ACHN (cell line): ENCODE data around the gene RAP1GAP2.
A peak's percentile ranks its signal among the peaks of the same experiment; 100 is the strongest.
"Not testable (repeated sequence)": the region's sequence is repeated elsewhere in the genome, so short reads cannot be mapped to it uniquely, and the experiment has no call there.

Experiments
- DNase-seq: peaks from one replicate; pipeline ENCODE4 v3.0.0-alpha.2; 2015
- in situ Hi-C: cut with HindIII; loops from 2 replicates; pipeline ENCODE4 v1.10.0; 2017; ENCODE audit warnings: low sequenced_read_pairs, low pct_ligation_motif_present, low pct_unique_long_range_greater_than_20kb

RAP1GAP2 gene

DNA sequence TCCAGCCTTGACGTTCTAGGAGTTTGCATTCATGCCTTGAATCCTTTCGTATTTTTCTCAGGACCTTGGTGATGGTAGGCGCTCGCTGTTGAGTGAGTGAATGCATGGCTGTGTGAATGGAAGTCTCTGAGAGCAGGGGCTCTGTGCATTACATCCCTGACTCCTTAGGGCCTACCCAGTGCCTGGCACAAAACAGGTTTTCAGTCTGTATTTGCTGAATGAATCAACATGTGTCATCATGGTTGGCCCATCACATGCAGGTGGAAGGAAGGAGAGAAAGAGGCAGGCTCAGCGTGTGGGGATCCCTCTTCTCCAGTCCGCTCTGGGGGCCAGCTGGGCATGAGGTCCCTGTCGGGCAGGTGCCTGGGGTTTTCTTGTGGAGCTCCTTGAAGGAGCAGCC is 8.7 kb downstream of the RAP1GAP2 start:
- DNase-seq = no peak
- in situ Hi-C loops = no loop called here

DNA sequence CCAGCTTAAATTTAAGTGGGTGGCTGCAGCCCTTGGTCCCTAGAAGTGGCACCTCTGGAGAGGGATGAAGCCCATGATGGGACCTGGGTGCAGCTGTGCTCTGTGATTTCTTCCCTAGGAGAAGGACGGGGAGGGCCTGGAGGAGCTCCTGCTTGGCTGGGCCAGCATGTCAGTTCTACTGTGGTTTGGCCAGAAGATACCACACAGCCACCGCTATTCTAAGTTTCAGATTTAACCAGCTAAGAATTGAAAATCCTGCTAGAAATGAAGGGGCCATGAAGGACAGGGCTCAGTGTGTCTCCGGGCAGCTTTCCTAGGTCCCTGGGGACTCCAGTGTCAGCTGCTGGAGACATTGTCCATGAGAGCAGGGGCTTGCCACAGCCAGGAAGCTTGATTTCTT is 9.7 kb downstream of the RAP1GAP2 start:
- in situ Hi-C loops = no loop called here
- no peak for DNase-seq

DNA sequence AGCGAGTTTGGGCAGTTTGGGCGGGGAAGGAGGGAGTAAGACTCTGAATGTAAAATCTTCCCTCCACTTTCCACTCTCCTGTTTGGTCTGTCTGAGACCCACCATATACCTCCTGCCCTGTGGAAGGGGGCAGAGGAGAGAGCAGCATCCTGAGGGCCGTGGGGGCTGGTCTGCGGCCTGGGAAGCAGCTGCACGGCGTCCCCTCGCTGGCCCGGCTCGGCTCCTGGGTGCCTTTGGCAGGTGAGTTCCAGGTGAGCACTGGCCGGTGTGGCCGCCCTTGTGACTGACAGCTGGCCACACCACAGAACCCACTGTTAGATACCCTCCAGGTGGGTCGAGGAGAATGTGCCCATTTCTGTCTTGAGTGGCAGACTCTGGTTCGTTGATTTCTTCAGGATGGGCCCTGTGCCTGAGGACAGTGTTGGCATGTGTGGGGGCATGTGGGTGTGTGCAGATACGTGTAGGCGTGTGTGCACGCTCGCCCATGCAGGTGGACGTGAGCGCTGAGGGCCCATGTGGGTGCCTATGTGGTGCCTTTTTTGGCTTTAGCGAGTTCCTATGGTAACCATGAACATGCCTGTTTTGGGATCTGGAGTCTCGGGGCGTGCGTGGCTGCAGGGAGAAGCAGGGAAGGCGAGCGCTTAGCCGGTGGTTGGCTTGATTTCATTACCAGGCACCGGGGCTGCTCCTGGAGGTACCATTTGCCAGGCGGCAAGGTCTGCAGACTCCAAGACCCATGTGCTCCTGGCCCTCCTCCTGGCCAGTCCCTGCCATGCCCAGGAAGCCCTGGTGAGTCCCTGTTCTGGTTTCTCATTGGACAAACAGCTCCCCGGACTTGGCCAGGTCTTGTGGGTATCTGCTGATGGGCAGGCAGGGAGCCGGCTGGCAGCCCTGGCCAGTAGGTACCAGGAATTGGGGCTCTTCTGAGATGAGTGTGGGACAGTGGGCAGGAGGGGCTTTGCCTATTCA is 12.4 kb downstream of the RAP1GAP2 start:
- in situ Hi-C loops = no loop called here
- DNase-seq = no peak

DNA sequence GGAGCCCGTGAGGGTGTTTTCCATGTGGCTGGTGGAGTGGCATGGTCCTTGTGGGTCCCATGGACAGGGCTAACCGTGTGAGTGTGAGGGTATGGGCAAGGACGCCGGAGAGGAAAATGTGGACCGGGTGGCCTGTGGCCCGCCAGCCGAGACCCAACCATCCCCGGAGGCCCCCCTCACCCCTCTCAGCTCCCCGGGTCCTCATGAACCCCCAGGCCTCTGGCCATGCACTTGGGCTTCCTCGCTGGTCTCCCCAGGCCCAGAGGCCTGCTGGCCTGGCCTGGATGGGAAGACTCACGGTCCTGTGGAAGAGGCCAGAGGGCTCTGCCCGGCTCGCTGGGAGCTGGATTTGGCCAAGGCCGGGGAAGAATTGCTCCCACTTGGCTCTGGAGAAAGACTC is 13.1 kb downstream of the RAP1GAP2 start:
- no peak for DNase-seq
- in situ Hi-C loops = no loop called here

DNA sequence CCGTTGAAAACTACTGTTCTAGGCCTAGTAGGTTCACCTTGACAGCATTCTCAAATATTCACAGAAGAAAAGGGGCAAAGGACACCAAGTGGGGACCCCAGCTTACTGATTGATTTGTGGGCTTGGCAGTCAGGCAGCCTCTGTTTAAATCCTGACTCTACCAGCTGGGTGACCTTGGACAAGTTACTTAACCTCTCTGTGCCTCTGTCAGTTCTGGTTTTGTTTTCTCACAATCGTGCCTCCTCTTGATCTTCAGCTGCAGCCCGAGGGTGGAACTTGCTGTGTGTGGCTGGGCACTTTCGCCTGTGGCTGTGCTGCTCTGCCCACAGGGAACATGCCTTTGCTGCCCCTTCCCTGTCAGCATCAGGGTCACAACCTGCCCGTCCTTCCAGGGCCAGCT is 17.8 kb downstream of the RAP1GAP2 start:
- DNase-seq = no peak
- in situ Hi-C loops = no loop called here

DNA sequence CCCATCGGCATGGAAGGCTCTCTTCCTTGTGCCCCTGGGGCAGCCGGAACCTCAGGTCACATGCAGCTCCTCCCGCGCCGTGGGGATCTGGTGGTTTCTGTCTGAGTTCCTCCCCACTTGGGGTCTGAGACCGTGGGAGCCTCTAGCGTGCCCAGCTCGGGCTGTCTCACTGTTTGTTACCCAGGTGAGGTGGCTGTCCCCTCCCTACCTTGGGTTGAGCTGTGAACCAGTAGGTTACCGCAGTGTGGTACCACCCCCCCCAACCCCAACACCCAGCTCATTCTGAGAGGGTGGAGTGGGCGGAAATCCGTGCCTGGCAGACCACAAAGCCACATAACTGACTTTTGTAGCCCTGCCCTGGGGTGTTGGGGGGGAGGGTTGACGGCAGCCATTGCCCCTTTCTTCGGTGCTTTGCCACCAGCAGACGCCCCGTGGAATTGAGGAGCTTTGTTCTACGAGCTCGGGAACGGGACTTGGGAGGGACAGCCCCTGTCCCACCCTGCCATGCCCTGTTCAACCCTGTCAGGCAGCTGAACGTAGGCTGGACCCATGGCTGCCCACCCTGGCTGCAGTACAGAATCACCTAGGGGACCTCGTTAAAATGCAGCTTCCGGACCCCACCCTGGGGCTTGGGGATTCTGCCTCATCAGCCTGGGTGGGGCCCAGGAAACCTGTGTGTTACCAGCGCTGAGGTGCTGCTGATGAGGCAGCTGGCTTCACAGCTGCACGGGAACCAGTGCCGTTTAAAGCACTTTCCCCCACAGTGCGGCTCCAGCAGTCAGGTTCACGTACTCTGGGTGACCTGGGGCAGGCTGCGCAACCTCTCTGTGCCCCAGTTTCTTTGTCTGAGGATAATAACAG is 18.5 kb downstream of the RAP1GAP2 start:
- in situ Hi-C loops = no loop called here
- no peak for DNase-seq

DNA sequence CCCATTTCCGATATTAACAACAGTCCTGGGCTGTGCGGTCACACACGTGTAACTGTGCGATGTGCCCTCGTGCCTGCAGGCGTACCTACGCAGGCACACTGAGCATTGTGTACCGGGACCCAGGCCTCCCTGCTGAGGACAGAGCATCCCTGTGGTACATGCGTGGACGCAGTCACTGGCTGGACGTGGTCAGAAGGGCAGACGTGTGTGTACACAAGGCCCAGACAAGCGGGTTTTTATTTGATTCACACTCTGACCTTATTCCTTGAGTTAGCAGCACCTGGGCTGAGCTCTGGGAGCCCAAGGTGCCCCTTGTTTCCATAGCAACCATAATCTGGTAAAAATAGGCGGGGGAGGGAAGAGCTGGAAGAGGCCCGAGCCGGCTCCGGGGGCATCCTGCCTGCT is 19.5 kb downstream of the RAP1GAP2 start:
- no peak for DNase-seq
- in situ Hi-C loops = no loop called here

DNA sequence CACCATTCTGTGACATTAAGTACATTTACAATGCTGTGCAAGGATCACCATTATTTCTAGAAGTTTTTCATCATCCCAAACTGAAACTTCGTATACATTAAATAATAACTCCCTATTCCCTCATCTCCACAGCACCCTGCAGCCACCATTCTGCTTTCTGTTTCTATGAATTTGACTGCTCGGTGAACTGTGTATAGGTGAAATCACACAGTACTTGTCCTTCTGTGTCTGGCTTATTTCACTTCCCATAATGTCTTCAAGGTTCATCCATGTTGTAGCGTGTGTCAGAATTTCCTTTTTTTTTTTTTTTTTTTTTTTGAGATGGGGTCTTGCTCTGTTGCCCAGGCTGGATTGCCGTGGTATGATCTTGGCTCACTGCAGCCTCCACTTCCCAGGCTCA is 20.4 kb downstream of the RAP1GAP2 start:
- in situ Hi-C loops = no loop called here

DNA sequence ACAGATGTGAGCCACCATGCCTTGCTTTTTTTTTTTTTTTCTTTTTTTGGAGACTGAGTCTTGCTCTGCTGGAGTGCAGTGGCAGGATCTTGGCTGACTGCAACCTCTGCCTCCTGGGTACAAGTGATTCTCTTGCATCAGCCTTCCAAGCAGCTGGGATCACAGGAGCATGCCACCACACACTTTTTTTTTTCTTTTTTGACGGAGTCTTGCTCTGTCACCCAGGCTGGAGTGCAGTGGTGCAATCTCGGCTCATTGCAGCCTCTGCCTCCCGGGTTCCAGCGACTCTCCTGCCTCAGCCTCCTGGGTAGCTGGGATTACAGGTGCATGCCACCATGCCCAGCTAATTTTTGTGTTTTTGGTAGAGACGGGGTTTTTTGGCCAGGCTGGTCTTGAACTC is 23.1 kb downstream of the RAP1GAP2 start:
- in situ Hi-C loops, DNase-seq: not testable (repeated sequence)

More for the DNA sequence above, 20.4 kb downstream of the RAP1GAP2 start:
- DNase-seq = no peak

DNA sequence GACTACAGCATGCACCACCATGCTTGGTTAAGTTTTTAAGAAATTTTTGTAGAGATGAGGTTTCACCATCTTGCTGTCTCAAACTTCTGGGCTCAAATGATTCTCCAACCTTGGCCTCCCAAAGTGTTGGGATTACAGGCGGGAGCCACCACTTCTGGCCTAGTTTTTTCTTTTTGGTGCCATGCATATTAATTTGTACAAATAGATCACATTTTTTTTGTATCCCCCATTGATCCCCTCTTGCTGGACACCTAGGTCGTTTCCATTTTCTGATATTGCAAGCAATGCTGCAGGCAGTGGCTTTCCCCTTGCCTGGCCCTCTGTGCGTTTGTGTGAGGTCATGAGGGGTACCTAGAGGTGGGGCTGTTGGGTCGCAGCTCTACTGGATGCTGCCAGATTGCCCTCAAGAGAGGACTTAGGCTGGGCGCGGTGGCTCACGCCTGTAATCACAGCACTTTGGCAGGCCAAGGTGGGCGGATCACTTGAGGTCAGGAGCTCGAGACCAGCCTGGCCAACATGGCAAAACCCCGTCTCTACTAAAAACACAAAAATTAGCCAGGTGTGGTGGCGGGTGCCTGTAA is 23.8 kb downstream of the RAP1GAP2 start:
- in situ Hi-C loops = no loop called here

DNA sequence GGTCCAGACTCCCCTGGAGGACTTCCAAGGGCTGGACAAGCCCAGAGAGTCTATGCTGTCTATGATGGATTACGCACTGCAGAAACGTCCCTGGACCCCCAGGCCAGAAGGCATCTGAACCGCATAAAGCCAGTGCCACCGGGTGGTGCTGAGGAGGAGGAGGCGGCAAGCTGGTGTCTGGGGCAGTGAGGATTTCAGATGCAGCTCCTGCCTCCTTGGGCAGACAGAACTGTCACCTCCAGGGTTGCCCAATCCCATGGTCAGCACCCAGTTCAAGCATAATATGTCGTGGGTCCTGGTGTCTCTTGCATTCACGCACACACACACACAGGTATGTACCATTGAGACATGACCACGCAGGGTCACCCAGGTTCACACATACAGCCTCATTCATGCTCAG is 25.6 kb downstream of the RAP1GAP2 start:
- DNase-seq = no peak
- in situ Hi-C loops = no loop called here

More for the DNA sequence above, 23.8 kb downstream of the RAP1GAP2 start:
- DNase-seq = no peak

DNA sequence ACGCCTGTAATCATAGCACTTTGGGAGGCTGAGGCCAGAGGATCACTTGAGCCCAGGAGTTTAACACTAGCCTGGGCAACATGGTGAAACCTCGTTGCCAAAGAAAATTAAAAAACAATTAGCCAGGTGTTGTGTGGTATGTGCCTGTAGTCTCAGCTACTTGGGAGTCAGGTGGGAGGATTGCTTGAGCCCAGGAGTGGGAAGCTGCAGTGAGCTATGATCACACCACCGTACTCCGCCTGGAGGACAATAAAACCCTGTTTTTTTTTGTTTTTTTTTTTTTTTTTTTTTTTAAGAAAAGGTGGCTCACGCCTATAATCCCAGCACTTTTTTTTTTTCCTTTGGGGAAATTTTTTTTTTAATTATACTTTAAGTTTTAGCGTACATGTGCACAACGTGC is 26.1 kb downstream of the RAP1GAP2 start:
- in situ Hi-C loops = no loop called here
- no peak for DNase-seq

DNA sequence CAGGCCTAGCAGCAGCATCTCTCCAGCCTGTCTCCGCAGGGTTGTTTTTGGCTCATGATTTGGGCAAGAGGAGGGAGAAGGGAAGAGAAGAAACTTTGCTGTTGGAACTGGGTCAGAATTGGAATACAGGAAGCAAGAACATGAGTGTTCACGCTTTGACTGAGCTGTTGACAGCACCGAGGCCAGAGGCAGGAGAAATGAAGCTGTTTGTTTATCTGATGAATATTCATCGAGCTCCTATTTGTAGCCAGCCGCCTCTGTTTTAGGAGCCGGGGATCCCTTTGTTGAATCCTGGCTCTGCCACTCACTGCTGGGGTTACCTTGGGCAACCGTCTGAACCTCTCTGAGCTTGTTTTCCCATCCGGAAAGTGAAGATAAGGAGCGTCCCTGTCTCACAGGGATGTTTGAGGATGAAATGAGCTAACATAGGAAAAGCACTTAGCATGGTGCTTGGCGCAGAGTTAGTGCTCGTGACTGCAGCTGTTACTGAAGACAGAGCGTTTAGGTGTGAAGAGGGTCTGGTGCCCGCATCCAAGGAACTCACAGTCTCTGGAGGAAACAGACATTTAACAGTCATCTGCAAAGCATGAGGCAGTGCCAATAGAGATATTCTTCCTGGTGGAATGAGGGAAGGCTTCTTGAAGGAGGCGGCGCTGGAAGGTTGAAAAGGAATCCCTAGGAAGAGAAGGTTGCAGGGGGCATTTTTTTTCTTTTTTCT is 29.2 kb downstream of the RAP1GAP2 start:
- in situ Hi-C loops = no loop called here
- no peak for DNase-seq

DNA sequence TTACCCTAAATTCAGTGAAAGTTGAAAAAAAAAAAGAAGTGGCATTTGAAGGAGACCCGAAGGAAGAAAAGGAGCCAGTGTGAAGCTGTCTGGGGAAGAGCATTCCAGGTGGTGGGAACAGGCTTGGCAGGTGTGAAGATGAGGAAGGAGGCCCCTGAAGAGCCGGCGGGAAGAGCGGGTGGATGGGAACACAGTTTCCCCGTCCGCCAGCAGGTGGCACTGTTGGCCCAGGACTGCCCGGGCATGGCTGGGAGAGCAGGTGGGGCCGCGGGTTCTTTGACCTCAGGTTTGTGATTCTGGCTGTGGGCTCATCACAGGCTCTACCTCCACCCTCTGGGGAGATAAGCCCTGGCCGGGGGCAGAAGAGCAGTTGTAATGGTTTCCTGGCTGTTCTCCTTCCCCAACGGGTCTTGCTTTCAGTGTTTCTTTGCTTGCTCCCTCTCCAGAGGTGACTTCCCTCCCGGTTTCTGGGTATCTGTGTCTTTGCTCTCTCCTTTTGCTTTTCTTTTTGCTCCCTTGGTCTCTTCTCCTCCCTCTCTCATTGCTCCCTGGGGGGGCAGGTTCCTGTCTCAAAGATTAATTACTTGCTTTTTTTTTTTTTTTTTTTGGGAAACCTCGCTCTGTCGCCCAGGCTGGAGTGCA is 32.3 kb downstream of the RAP1GAP2 start:
- in situ Hi-C loops = no loop called here

DNA sequence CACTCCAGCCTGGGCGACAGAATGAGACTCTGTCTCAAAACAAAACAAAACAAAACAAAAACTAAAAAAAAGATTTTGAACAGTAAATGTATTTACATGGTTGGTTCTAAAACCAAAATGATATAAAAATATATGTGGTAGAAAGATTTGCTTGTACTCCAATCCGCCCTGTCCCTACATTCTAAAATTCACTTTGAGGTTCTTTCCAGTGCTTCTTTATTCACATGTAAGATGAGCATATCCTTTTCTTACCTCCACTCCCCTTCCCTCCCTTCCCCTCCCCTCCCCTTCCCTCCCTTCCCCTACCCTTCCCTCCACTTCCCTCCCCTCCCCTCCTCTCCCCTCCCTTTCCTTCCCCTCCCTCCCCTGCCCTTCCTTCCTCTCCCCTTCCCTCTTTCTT is 34.4 kb downstream of the RAP1GAP2 start:
- no peak for DNase-seq
- in situ Hi-C loops = no loop called here

More for the DNA sequence above, 32.3 kb downstream of the RAP1GAP2 start:
- peak; percentile 60 for DNase-seq

DNA sequence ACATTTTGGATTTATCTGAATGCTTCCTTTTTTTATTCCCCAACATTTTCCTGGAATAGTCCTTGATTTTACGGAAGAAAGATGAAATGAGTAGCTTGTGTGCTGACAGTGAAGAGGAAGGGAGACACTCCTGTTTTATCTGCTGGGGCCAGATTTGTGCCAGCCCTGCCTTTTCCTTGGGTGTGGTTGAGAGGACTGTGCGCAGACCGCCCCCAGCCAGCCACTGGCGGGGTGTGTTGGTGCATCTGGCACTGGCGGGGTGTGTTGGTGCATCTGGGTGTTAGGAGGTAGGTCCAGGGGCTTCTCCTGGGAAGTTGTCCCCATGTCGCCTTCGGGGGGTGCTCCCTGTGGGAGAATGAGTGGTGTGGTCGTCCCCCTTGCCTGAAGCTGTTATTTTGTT is 39.5 kb downstream of the RAP1GAP2 start:
- in situ Hi-C loops = no loop called here
- no peak for DNase-seq

DNA sequence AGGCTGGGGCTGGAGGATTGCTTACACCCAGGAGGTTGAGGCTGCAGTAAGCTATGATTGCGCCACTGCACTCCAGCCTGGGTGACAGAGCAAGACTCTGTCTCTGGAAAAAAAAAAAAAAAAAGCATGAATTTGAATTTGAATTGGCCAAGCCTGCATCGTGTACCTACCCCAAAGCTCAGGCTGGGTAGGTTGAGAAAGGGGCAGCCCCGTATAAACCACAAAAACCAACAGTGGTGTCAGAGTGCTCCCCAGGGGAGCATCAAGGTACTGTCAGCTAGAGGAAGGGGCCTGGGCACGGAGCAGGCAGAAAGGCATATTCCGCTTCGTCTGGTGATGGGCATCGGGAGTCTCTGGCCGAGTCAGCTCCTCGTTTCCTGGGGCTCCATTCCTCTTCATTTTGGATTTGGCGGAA is 40.9 kb downstream of the RAP1GAP2 start:
- in situ Hi-C loops = no loop called here
- no peak for DNase-seq

DNA sequence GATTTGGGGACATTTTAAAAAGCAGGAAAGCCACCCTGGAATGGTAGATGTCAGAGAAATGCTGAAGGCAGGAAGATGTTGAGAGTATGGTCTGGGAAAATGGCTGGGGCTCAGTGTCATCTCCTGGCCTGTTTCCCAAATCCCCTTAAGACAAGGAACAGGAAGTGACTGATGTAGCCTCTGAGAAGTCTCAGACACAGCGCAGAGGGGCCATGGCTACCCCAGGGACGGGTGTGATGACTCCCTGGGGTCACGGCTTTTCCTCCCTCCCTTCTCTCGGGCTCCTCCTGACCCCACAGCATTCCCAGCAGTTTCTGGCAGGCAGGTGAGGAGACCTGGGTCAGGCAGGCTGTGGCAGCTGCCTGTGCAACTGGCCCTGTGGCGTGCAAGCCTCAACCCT is 45.4 kb downstream of the RAP1GAP2 start:
- in situ Hi-C loops = no loop called here
- no peak for DNase-seq
